Measurements from ENCODE around the gene HEMK1.

The HEMK1 gene

DNA sequence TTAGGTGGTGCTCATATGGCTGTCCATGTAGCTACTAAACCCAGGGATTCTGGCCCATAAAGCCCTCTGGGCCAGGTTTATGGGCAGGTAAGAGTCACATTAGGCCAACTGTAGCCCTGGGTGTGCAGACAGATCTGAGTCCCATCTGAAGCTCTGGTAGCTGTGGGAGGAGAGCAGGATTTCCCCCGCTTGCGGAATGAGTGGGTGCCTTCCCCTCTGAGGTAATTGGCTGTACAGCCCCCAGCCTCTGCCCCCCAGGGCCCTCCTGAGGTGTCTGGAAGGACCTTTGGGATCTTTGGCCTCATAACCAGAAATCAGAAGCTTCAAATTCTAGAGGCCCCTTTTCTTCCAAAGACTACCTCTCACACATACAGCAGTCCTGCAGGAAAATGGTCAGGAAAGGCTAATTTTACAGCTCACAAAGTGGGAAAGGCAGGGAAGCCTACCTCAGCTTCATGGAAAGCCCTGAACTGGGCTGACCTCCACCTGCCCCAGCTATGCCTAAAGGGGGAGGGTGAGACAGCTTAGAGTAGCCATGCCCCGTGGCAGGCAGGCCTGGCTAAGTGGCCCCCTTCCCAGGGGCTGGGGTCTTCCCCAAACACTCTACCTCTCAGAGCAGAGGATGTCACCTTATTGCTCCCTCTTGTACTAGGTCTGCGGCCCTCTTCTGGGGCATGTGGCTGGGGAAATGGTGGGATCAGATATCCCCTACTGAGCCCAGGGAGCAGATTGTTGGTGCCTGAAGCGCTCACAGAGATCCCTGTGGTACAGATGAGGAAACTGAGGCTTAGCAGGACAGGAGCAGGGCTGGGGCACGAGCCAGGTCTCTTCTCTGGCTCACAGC, 16.8 kb downstream of the HEMK1 start:
- FAIRE-seq: no peak
- DNase-seq (ENCODE audit: insufficient read length, low spot score): no peak
- no peak for TF ChIP-seq CTCF (IDR thresholded peaks at IDR 0.05; ENCODE audit: insufficient read depth, missing control alignments)

GRCh38 chr3:50586763-50587070, 17.4 kb downstream of the HEMK1 start:
- DNase-seq (ENCODE audit: insufficient read length, low spot score): no peak
- no peak for FAIRE-seq
- TF ChIP-seq CTCF (IDR thresholded peaks at IDR 0.05; ENCODE audit: insufficient read depth, missing control alignments): no peak

DNA sequence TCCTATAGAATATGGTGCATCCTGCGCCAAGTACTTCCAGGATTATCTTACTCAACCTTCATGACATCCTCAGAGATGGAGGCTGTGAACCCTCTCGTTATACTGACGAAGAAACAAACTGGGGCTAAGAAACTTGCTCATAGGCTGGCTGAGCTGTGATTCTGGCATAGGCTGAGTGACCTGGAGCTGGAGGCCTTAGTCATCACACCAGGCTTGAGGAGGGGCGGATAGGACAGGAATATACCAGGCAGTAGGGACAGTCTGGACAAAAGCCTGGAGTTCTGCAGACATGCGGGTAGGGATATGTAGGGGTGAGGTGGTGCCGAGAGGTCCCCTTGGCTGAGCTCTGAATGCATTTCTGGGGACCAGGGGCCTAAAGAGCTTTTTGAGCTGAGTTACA, 18.1 kb downstream of the HEMK1 start:
- no peak for TF ChIP-seq CTCF (IDR thresholded peaks at IDR 0.05; ENCODE audit: insufficient read depth, missing control alignments)
- DNase-seq (ENCODE audit: insufficient read length, low spot score) (no peak), FAIRE-seq (no peak)

DNA sequence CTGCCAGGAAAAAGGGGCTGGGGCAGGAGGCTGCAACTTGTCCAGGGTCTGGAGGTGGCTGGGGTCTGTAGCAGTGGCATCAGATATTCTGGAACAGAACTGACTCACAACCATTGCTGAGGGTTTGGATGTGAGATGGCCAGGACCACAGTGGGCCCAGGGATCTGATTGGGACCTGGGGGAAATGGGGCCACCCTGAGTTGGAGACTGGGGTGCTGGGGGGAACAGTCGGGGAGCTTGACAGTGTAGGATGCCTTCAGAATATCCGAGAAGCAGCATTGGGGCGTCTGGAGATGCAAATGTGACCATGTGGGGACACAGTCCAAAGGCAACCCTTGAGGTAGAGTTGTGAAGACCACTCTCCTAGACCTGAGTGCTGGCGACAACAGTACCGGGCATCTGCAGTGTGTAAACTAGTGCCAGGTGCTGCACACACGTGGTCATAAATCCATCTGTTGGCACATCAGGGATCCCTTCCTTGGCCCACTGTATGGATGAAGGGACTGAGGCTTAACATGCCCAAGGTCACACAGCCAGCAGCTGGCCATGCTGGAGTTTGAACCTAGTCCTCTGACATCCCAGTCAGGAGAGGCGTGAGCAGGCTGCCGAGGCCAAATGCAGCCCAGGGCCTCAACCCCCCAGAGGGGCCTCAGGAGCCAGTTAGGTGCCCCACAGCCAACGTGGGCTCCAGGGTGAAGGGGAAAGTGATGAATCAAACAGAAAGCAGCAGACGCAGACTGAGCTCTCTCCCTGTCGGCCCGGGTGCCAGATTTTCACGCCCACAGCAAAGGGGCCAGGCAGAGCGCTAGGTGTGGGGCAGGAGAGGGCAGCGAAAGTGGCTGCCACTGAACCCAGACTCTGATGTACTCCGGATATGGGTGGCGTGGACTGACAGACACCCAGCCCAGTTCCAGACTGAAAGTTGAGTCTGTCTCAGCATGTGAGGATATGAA, 18.8 kb downstream of the HEMK1 start:
- DNase-seq (ENCODE audit: insufficient read length, low spot score) (no peak), FAIRE-seq (no peak)
- no peak for TF ChIP-seq CTCF (IDR thresholded peaks at IDR 0.05; ENCODE audit: insufficient read depth, missing control alignments)

GRCh38 chr3:50588759-50589433, 19.6 kb downstream of the HEMK1 start:
- DNase-seq (ENCODE audit: insufficient read length, low spot score) (no peak), FAIRE-seq (no peak)
- no peak for TF ChIP-seq CTCF (IDR thresholded peaks at IDR 0.05; ENCODE audit: insufficient read depth, missing control alignments)

DNA sequence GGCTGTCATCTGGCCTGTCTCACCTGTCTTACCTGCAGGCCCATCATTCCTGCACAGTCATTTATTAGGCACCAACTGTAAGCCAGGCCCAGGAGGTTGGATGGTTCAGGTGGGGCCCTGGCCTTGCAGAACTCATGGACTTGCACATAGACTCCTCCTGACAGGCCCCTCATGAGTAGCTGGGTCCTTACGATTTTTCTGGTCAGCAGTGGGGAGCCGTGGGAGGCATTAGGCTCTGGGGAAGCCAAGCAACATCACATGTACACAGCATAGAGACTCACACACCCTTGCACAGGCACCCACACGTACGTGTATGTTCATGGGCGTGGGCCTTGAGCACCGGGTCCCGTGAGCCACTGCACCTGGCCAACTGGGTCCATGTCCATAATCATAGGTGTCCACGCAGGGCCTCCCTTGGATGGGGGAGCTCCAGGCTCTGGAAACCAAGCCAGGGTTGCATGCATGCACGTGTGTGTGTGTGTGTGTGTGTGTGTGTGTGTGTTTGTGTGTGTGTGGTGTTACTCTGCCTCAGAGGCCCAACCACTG, 21.9 kb downstream of the HEMK1 start:
- no peak for TF ChIP-seq CTCF (IDR thresholded peaks at IDR 0.05; ENCODE audit: insufficient read depth, missing control alignments)
- FAIRE-seq (no peak), DNase-seq (ENCODE audit: insufficient read length, low spot score) (no peak)

Data from D721Med (cell line).